ENCODE data around the gene TMEM144. TPM values are rescaled to one million over a fixed set of nuclear protein-coding genes. Genes with fewer than 3 reads are reported as not detected.

Gene TMEM144
- total RNA-seq, 1 experiment from 2014 or later, result 6.0 TPM

DNA sequence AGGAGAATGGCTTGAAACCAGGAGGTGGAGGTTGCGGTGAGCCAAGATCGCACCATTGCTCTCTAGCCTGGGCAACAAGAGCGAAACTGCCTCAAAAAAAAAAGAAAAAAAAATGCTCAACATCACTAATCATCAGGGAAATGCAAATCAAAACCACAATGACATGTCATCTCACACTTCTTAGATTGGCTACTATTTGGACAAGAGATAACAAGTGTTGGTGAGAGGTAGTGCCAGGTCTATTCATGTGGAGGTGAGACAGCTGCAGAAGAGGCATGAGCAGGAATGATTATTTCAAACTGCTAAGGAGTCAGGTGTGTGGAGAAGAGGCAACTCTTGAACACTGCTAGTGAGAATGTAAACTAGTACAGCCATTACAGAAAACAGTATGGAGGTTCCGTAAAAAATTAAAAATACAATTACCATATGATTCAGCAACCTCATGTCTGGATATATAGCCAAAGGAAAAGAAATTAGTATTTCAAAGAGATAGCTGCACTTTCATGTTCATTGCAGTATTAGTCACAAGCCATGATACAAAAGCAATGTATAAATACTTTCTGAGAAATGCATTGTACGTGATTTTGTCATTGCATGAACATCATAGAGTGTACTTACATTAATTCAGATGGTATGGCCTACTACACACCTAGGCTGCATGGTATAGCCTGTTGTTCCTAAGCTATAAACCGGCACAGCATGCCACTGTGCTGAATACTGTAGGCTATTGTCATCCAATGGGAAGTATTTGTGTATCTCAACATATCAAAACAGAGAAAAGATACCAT, 75.3 kb downstream of the TMEM144 start:
- CTCF ChIA-PET, result no interaction called here
- no peak overlapping the region for H3K4me3 Mint-ChIP-seq (ENCODE audit: low read depth, unreplicated experiment)

DNA sequence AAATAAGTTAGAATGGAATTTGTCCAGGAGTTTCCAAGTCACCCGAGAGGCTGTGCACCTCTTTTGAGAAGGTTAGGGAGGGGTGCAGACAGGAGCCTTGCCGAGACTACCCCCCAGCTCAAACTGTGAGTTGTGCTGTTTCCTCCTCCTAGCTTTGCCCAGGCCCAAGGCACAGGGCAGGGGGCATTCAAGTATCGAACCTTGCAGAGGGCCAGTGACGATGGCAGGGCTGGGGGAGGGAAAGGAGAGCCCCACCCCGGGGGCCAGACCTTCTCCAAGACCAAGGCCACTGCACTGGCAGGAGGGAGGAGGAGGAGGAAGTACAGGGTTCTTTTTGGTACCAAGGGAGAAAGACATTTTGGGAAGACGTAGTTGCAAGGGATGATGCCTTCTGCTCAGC, 80.6 kb downstream of the TMEM144 start:
- H3K4me3 Mint-ChIP-seq (ENCODE audit: low read depth, unreplicated experiment), result no peak overlapping the region
- no peaks in the 10 kb centered on the region for H3K4me1 Mint-ChIP-seq (ENCODE audit: low read depth, unreplicated experiment)
- CTCF ChIA-PET, result no interaction called here
- H3K9me3 Mint-ChIP-seq (ENCODE audit: low read depth, unreplicated experiment), result no peaks in the 10 kb centered on the region
- intact Hi-C loops (cut with micrococcal nuclease; ENCODE audit: unreplicated experiment), result no loop called here
- no peaks in the 10 kb centered on the region for H3K27me3 Mint-ChIP-seq (ENCODE audit: unreplicated experiment)
- TF ChIP-seq, protein P1, sequence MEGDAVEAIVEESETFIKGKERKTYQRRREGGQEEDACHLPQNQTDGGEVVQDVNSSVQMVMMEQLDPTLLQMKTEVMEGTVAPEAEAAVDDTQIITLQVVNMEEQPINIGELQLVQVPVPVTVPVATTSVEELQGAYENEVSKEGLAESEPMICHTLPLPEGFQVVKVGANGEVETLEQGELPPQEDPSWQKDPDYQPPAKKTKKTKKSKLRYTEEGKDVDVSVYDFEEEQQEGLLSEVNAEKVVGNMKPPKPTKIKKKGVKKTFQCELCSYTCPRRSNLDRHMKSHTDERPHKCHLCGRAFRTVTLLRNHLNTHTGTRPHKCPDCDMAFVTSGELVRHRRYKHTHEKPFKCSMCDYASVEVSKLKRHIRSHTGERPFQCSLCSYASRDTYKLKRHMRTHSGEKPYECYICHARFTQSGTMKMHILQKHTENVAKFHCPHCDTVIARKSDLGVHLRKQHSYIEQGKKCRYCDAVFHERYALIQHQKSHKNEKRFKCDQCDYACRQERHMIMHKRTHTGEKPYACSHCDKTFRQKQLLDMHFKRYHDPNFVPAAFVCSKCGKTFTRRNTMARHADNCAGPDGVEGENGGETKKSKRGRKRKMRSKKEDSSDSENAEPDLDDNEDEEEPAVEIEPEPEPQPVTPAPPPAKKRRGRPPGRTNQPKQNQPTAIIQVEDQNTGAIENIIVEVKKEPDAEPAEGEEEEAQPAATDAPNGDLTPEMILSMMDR (IDR thresholded peaks at IDR 0.05; ENCODE audit: unreplicated experiment), result no peak
- BruUV-seq (replicated peaks), result no TSS peak
- H3K36me3 Mint-ChIP-seq (ENCODE audit: insufficient read depth, unreplicated experiment), result no peaks in the 10 kb centered on the region
- no peak for DNase-seq
- H3K27ac Mint-ChIP-seq (ENCODE audit: unreplicated experiment), result peak overlapping the region; percentile 29

More for the DNA sequence above, 75.3 kb downstream of the TMEM144 start:
- BruUV-seq (replicated peaks), result no TSS peak
- no peak for DNase-seq
- TF ChIP-seq, protein P1 (IDR thresholded peaks at IDR 0.05; ENCODE audit: unreplicated experiment), result no peak
- Mint-ChIP-seq H3K36me3 (ENCODE audit: insufficient read depth, unreplicated experiment) (no peaks in the 10 kb centered on the region), H3K27ac (ENCODE audit: unreplicated experiment) (no peak overlapping the region), H3K27me3 (ENCODE audit: unreplicated experiment) (no peaks in the 10 kb centered on the region), H3K4me1 (ENCODE audit: low read depth, unreplicated experiment) (no peaks in the 10 kb centered on the region), H3K9me3 (ENCODE audit: low read depth, unreplicated experiment) (no peaks in the 10 kb centered on the region)
- intact Hi-C loops (cut with micrococcal nuclease; ENCODE audit: unreplicated experiment), result no loop called here

DNA sequence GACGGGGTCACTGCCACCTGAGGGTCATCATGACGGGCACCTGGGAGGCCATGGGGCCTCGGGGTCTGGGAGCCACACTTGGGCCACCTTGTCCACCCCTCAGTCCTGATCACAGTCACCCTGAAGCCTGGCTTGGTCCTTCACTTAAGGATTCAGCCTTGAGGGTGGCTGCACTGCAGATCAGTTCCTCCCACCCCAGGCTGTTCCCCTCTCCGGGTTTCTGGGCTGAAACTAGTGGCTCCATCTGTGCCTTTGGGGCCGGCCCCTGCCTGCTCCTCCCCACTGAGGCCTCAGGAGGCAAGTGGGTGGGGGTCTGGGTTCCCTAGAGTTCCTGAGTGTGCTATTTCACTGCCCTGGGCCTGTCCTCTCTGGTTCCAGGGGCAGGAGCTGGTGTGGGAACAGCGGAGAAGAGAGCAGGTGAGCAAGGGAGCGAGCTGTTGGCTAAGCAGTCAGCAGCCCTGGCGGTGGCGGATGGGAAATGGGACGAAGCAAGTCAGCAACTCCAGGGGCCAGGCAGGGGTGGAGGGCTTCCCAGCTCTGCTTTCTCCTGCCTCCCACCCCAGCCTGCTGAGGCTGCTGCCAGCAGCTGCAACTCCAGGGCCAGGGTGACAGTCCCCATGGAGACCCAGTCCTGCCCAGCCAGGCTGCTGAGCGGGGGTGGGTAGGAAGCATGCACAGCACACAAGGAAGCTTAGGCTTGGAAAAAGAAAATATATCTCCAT, 81.2 kb downstream of the TMEM144 start:
- peak overlapping the region; percentile 29 for H3K27ac Mint-ChIP-seq (ENCODE audit: unreplicated experiment)
- no TSS peak for BruUV-seq (replicated peaks)
- no peak for DNase-seq
- intact Hi-C loops (cut with micrococcal nuclease; ENCODE audit: unreplicated experiment), result no loop called here
- TF ChIP-seq, protein P1 (IDR thresholded peaks at IDR 0.05; ENCODE audit: unreplicated experiment), result no peak
- H3K36me3 Mint-ChIP-seq (ENCODE audit: insufficient read depth, unreplicated experiment), result no peaks in the 10 kb centered on the region
- no peaks in the 10 kb centered on the region for H3K27me3 Mint-ChIP-seq (ENCODE audit: unreplicated experiment)
- CTCF ChIA-PET, result no interaction called here
- no peak overlapping the region for H3K4me3 Mint-ChIP-seq (ENCODE audit: low read depth, unreplicated experiment)
- no peaks in the 10 kb centered on the region for H3K9me3 Mint-ChIP-seq (ENCODE audit: low read depth, unreplicated experiment)
- no peaks in the 10 kb centered on the region for H3K4me1 Mint-ChIP-seq (ENCODE audit: low read depth, unreplicated experiment)

DNA sequence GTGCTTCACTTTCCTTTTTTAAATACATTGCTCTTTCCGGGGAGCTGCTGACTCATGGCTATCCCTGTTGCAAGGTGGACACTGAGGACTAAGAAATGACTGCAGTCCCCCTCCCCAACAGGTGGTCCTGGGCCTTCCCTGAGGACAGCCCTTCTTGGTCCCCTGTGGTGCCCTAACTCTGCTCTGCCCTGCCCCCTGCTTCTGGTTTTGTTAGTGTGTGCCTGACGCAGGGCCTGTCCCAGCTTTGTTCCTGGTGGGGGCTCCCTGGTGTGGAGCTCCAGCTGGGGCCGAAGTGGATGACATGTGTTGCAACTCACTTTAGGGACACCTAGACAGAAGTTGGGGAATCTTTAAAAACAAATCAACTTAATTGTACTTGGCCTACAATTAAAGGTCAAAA, 81.9 kb downstream of the TMEM144 start:
- Mint-ChIP-seq H3K4me3 (ENCODE audit: low read depth, unreplicated experiment) (no peak overlapping the region), H3K36me3 (ENCODE audit: insufficient read depth, unreplicated experiment) (no peaks in the 10 kb centered on the region), H3K4me1 (ENCODE audit: low read depth, unreplicated experiment) (no peaks in the 10 kb centered on the region), H3K9me3 (ENCODE audit: low read depth, unreplicated experiment) (no peaks in the 10 kb centered on the region), H3K27me3 (ENCODE audit: unreplicated experiment) (no peaks in the 10 kb centered on the region), H3K27ac (ENCODE audit: unreplicated experiment) (no peak overlapping the region)
- intact Hi-C loops (cut with micrococcal nuclease; ENCODE audit: unreplicated experiment), result no loop called here
- CTCF ChIA-PET, result no interaction called here
- no TSS peak for BruUV-seq (replicated peaks)
- no peak for DNase-seq
- TF ChIP-seq, protein P1 (IDR thresholded peaks at IDR 0.05; ENCODE audit: unreplicated experiment), result no peak
